ENCODE data around the gene MAP3K7.

DNA sequence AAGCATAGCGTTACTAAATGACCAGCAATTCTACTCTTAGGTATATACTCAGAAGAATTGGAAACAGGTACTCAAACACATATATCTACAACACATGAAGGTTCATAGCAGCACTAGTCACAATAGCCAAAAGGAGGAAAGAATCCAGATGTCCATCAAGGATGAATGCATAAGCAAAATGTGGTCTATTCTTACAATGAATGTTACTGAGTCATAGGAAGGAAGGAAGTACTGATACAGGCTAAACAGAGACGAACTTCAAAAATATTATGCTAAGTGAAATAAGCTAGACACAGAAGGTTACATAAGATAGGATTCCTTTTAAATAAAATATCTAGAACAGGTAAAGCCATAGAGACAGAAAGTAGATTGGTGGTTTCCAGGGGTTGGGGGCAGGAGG is 93.5 kb downstream of the MAP3K7 start:
- TF ChIP-seq, protein P1, sequence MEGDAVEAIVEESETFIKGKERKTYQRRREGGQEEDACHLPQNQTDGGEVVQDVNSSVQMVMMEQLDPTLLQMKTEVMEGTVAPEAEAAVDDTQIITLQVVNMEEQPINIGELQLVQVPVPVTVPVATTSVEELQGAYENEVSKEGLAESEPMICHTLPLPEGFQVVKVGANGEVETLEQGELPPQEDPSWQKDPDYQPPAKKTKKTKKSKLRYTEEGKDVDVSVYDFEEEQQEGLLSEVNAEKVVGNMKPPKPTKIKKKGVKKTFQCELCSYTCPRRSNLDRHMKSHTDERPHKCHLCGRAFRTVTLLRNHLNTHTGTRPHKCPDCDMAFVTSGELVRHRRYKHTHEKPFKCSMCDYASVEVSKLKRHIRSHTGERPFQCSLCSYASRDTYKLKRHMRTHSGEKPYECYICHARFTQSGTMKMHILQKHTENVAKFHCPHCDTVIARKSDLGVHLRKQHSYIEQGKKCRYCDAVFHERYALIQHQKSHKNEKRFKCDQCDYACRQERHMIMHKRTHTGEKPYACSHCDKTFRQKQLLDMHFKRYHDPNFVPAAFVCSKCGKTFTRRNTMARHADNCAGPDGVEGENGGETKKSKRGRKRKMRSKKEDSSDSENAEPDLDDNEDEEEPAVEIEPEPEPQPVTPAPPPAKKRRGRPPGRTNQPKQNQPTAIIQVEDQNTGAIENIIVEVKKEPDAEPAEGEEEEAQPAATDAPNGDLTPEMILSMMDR (conservative IDR thresholded peaks at IDR 0.05; ENCODE audit: low read depth, low read length), result no peak
- TF ChIP-seq EZH2 (IDR thresholded peaks at IDR 0.05; ENCODE audit: low read length, unreplicated experiment) (no peak), EZH2phosphoT487 (IDR thresholded peaks at IDR 0.05; ENCODE audit: borderline replicate concordance, low read length) (no peak)
